HCT116 (cell line): ENCODE results near the gene MYO3B. TPM values are rescaled to one million over a fixed set of nuclear protein-coding genes. Genes with fewer than 3 reads are reported as not detected.

Experiments
- ATAC-seq: fragments of 200-7000 bp; cut with Tn5 transposase; 2 replicates; pipeline ENCODE4 v1.9.1; 2020; ENCODE audit warnings: mild to moderate bottlenecking, moderate library complexity
- BruUV-seq: library from RNA; stranded (reverse); fragments of 400-500 nt; replicated peaks from 2 replicates; lab custom pipeline; 2021; lab: Mats Ljungman, UMichigan
- CTCF ChIA-PET: fragments of 300-600 bp; sonication (Branson Sonifier 250); formaldehyde crosslinking; loops from one replicate; lab custom pipeline; 2021; ENCODE audit warnings: antibody characterized with exemption; lab: Charles Lee
- POLR2A ChIA-PET: fragments of 300-600, 350-600 bp; sonication (Branson Sonifier 250); formaldehyde crosslinking; loops from one replicate; lab custom pipeline; 2021; ENCODE audit warnings: antibody characterized with exemption; lab: Charles Lee
- RAD21 ChIA-PET, 2 experiments: fragments of 300-600 bp; sonication (Branson Sonifier 250); formaldehyde crosslinking; loops; one replicate each; lab custom pipeline; 2023; ENCODE audit warnings: low total read pairs in 2 of 2; ENCODE audit not compliant: uncharacterized antibody in 2 of 2, unreplicated experiment in 2 of 2, low non-redundant PET in 1 of 2; lab: Charles Lee
- DNase-seq: peaks from one replicate; pipeline ENCODE4 v3.0.0-alpha.2; 2010; ENCODE audit warnings: low read depth, low spot score
- H2AFZ ChIP-seq: fragments of 200-600 bp; shearing (Covaris generic), sonication (generic); 2 replicates; pipeline ENCODE4 v1.6.1; 2017; ENCODE audit warnings: low read depth, mixed run types, mixed read lengths, antibody characterized with exemption, low read length; ENCODE audit not compliant: poor library complexity, severe bottlenecking
- H3K27ac ChIP-seq: 2 replicates; pipeline ENCODE4 v1.5.1; 2012; ENCODE audit warnings: low read depth, low read length
- H3K27me3 ChIP-seq: fragments of 200-600 bp; sonication (generic); 2 replicates; pipeline ENCODE4 v1.6.1; 2016; ENCODE audit warnings: mixed run types, low read length, mixed read lengths; ENCODE audit not compliant: insufficient read depth
- H3K36me3 ChIP-seq, 2 experiments: fragments of 200-500 bp in 1 of 2; fragments of 200-600 bp in 1 of 2; sonication (Bioruptor generic) in 1 of 2; sonication (generic) in 1 of 2; 2 replicates each; pipeline versions ENCODE4 v1.5.1 to v1.6.1; 2014 to 2016; ENCODE audit warnings: low read length in 2 of 2, inconsistent platforms in 1 of 2, mixed read lengths in 1 of 2, mixed run types in 1 of 2; ENCODE audit not compliant: insufficient read depth in 2 of 2, control insufficient read depth in 1 of 2
- H3K4me1 ChIP-seq, 2 experiments: fragments of 200-600 bp in 1 of 2; sonication (generic) in 1 of 2; 2 replicates each; pipeline versions ENCODE4 v1.5.1 to v1.6.1; 2012 to 2017; ENCODE audit warnings: low read length in 2 of 2, inconsistent platforms in 1 of 2, mild to moderate bottlenecking in 1 of 2, mixed read lengths in 1 of 2, mixed run types in 1 of 2, moderate library complexity in 1 of 2; ENCODE audit not compliant: insufficient read depth in 2 of 2, control insufficient read depth in 1 of 2
- H3K4me2 ChIP-seq: fragments of 200-600 bp; sonication (generic); 2 replicates; pipeline ENCODE4 v1.6.1; 2017; ENCODE audit warnings: mixed run types, low read length, mixed read lengths
- H3K4me3 ChIP-seq, 2 experiments: fragments of 200-600 bp in 1 of 2; sonication (generic) in 1 of 2; replicated peaks in 1 of 2; 2 replicates each; pipeline ENCODE4 v1.5.1; 2011 to 2016; ENCODE audit warnings: low read length in 2 of 2, control low read depth in 1 of 2, low read depth in 1 of 2, mild to moderate bottlenecking in 1 of 2, mixed read lengths in 1 of 2, mixed run types in 1 of 2
- H3K79me2 ChIP-seq: fragments of 200-600 bp; sonication (generic); 2 replicates; pipeline ENCODE4 v1.6.1; 2017; ENCODE audit warnings: mild to moderate bottlenecking, mixed run types, low read length, moderate library complexity, mixed read lengths; ENCODE audit not compliant: insufficient read depth
- H3K9ac ChIP-seq: fragments of 200-600 bp; sonication (generic); 2 replicates; pipeline ENCODE4 v1.6.1; 2016; ENCODE audit warnings: low read length, mixed read lengths
- H3K9me2 ChIP-seq: fragments of 200-600 bp; sonication (generic), shearing (Covaris generic); 2 replicates; pipeline ENCODE4 v1.6.1; 2017; ENCODE audit warnings: mixed run types, mild to moderate bottlenecking, moderate library complexity; ENCODE audit not compliant: insufficient read depth
- H3K9me3 ChIP-seq, 2 experiments: fragments of 200-500 bp in 1 of 2; fragments of 200-600 bp in 1 of 2; sonication (Bioruptor generic) in 1 of 2; sonication (generic) in 1 of 2; 2 replicates each; pipeline ENCODE4 v1.6.1; 2014 to 2017; ENCODE audit warnings: low read length in 2 of 2, mixed read lengths in 2 of 2, inconsistent platforms in 1 of 2, low read depth in 1 of 2, mild to moderate bottlenecking in 1 of 2, mixed run types in 1 of 2, moderate library complexity in 1 of 2; ENCODE audit not compliant: control insufficient read depth in 1 of 2, insufficient read depth in 1 of 2
- H4K20me1 ChIP-seq: fragments of 200-600 bp; sonication (generic), shearing (Covaris generic); 2 replicates; pipeline ENCODE4 v1.6.1; 2017; ENCODE audit warnings: mixed run types, mild to moderate bottlenecking, moderate library complexity; ENCODE audit not compliant: insufficient read depth
- ATF3 ChIP-seq: IDR thresholded peaks from 2 replicates; pipeline ENCODE4 v1.6.1; 2012
- CEBPB ChIP-seq: IDR thresholded peaks from 2 replicates; pipeline ENCODE4 v1.6.1; 2012; ENCODE audit warnings: low read depth
- EZH2 ChIP-seq: fragments of 200-600 bp; sonication (generic); IDR thresholded peaks from 2 replicates; pipeline ENCODE4 v1.6.1; 2017; ENCODE audit warnings: antibody characterized with exemption, mixed run types
- RAD21 ChIP-seq: IDR thresholded peaks from 2 replicates; pipeline ENCODE4 v1.6.1; 2012; ENCODE audit warnings: low read depth, mild to moderate bottlenecking
- SIN3A ChIP-seq: IDR thresholded peaks from 2 replicates; pipeline ENCODE4 v1.6.1; 2012; ENCODE audit warnings: low read depth
- SRF ChIP-seq: IDR thresholded peaks from 2 replicates; pipeline ENCODE4 v1.6.1; 2012; ENCODE audit warnings: low read depth
- YY1 ChIP-seq: IDR thresholded peaks from 2 replicates; pipeline ENCODE4 v1.6.1; 2011; ENCODE audit warnings: low read length, low read depth, moderate library complexity, mild to moderate bottlenecking; ENCODE audit not compliant: insufficient replicate concordance; ENCODE audit errors: extremely low read depth
- ZBTB33 ChIP-seq: IDR thresholded peaks from 2 replicates; pipeline ENCODE4 v1.6.1; 2011; ENCODE audit warnings: mild to moderate bottlenecking, low read length, moderate library complexity; ENCODE audit not compliant: insufficient replicate concordance; ENCODE audit errors: extremely low read depth
- ZFX ChIP-seq: fragments of 450-650 bp; IDR thresholded peaks from 2 replicates; pipeline ENCODE4 v1.6.1; 2017
- ZNF274 ChIP-seq: fragments of 200-500 bp; sonication (Bioruptor generic); IDR thresholded peaks from 2 replicates; pipeline ENCODE4 v1.6.1; 2014; ENCODE audit warnings: mild to moderate bottlenecking, low read depth, low read length, inconsistent platforms
- intact Hi-C: fragments of 100-400 bp; cut with micrococcal nuclease; formaldehyde crosslinking; loops from 2 replicates; pipeline ENCODE4 v1.10.0; 2022
- total RNA-seq: library from RNA; stranded (reverse); gene quantifications from one replicate; pipeline ENCODE4 v1.2.1, GENCODE V29; 2021; ENCODE audit not compliant: unreplicated experiment
- TF ChIP-seq, protein P1 (sequence below): IDR thresholded peaks from 2 replicates; pipeline ENCODE4 v1.6.1; 2012

MYO3B gene
- total RNA-seq, 1 experiment from 2014 or later, result not detected

- TF ChIP-seq SRF (no peak), EZH2 (no peak), ZNF274 (no peak), YY1 (no peak), ZBTB33 (no peak), CEBPB (no peak), RAD21 (no peak), ATF3 (no peak), ZFX (no peak)
- TF ChIP-seq, protein P1, sequence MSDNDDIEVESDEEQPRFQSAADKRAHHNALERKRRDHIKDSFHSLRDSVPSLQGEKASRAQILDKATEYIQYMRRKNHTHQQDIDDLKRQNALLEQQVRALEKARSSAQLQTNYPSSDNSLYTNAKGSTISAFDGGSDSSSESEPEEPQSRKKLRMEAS, result no peak
- TF ChIP-seq, all 23 proteins: peak for 0
Observed at GRCh38 chr2:170216428-170216827, 38.5 kb downstream of the MYO3B start (continued).

DNA sequence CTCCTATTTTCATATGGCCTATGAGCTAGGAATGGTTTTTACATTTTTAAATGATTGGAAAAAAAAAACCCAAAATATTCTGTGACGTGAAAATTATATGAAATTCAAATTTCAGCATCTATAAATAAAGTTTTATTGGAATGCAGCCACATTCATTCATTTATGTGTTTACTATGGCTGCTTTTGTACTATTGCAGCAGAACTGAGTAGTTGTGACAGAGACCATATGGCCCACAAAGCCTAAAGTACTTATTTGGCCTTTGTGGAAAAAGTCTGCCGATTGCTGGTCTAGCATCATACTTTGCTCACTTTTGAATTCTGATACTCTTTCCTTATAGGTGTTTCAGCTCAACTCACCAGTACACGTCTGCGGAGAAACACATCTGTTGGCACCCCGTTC lies 39.0 kb downstream of the MYO3B start:
- CTCF ChIA-PET, result no interaction called here

More for the DNA sequence above, 39.0 kb downstream of the MYO3B start:
- Histone ChIP-seq H3K9ac (no peak overlapping the region), H2AFZ (no peak overlapping the region), H3K4me2 (no peak overlapping the region)
- RAD21 ChIA-PET, result no interaction called here
- intact Hi-C loops, result no loop called here
- TF ChIP-seq SIN3A, result no peak
- TF ChIP-seq, protein P1, result no peak
- TF ChIP-seq, all 23 proteins: peak for 0
- DNase-seq, result no peak
- Histone ChIP-seq H3K27me3 (no peaks in the 10 kb centered on the region), H3K27ac (no peak overlapping the region), H3K9me2 (no peaks in the 10 kb centered on the region), H3K9me3 (no peaks in the 10 kb centered on the region), H4K20me1 (no peaks in the 10 kb centered on the region), H3K79me2 (no peaks in the 10 kb centered on the region), H3K4me3 (no peak overlapping the region), H3K36me3 (no peaks in the 10 kb centered on the region), H3K4me1 (peaks cover 7 to 10% of the 10 kb centered on the region in 2 experiments; a peak in 2 of 4 replicates)
- POLR2A ChIA-PET, result no interaction called here
- no TSS peak for BruUV-seq
- ATAC-seq, result no peak
